IMR-90 (cell line): Measurements from ENCODE around the gene RUNX2. TPM values are rescaled to one million over a fixed set of nuclear protein-coding genes. Genes with fewer than 3 reads are reported as not detected.

Experiments
- ATAC-seq: fragments of 200-7000 bp; cut with Tn5 transposase; 2 replicates; pipeline ENCODE4 v1.9.1; 2020; ENCODE audit warnings: low read depth, mild to moderate bottlenecking, moderate library complexity
- BruUV-seq: library from RNA; stranded (reverse); fragments of 400-500 nt; replicated peaks from 2 replicates; lab custom pipeline; 2021; lab: Mats Ljungman, UMichigan
- CTCF ChIA-PET: fragments of 300-600 bp; formaldehyde crosslinking; extraction: SDS; loops from one replicate; lab custom pipeline; 2021; ENCODE audit warnings: antibody characterized with exemption; lab: Yijun Ruan, JAX
- POLR2A ChIA-PET: fragments of 300-600 bp; sonication (Branson Sonifier 250); formaldehyde crosslinking; loops from one replicate; lab custom pipeline; 2022; ENCODE audit warnings: antibody characterized with exemption; ENCODE audit not compliant: unreplicated experiment; lab: Charles Lee
- DNase-seq: peaks from one replicate; pipeline ENCODE4 v3.0.0; 2013
- H2AFZ ChIP-seq: replicated peaks from 2 replicates; pipeline ENCODE3; 2013; ENCODE audit warnings: low read length, mild to moderate bottlenecking; ENCODE audit not compliant: poor library complexity
- H2AK5ac ChIP-seq: 2 replicates; pipeline ENCODE4 v1.6.1; 2013; ENCODE audit warnings: low read depth, low read length, inconsistent platforms
- H2AK9ac ChIP-seq: replicated peaks from 2 replicates; pipeline ENCODE3; 2013; ENCODE audit warnings: mild to moderate bottlenecking, low read depth, low read length, moderate library complexity; ENCODE audit not compliant: poor library complexity
- H2BK120ac ChIP-seq: 2 replicates; pipeline ENCODE4 v1.6.1; 2013; ENCODE audit warnings: low read depth, low read length, inconsistent platforms
- H2BK15ac ChIP-seq: 3 replicates; pipeline ENCODE4 v1.6.1; 2013; ENCODE audit warnings: low read depth, low read length, inconsistent platforms
- H2BK20ac ChIP-seq: 2 replicates; pipeline ENCODE4 v1.6.1; 2013; ENCODE audit warnings: low read depth, mild to moderate bottlenecking, inconsistent platforms, low read length, moderate library complexity
- H2BK5ac ChIP-seq: 2 replicates; pipeline ENCODE4 v1.6.1; 2013; ENCODE audit warnings: mild to moderate bottlenecking, low read depth, low read length, inconsistent platforms; ENCODE audit not compliant: poor library complexity, severe bottlenecking
- H3K14ac ChIP-seq: replicated peaks from 2 replicates; pipeline ENCODE4 v1.6.1; 2013; ENCODE audit warnings: low read depth, low read length, inconsistent platforms
- H3K18ac ChIP-seq: 2 replicates; pipeline ENCODE4 v1.6.1; 2013; ENCODE audit warnings: low read depth, low read length, control low read depth
- H3K23ac ChIP-seq: 2 replicates; pipeline ENCODE4 v1.6.1; 2013; ENCODE audit warnings: low read depth, low read length, inconsistent platforms
- H3K27ac ChIP-seq: 2 replicates; pipeline ENCODE4 v1.5.1; 2013; ENCODE audit warnings: mild to moderate bottlenecking, control low read depth, low read length; ENCODE audit not compliant: insufficient read depth
- H3K27me3 ChIP-seq: 2 replicates; pipeline ENCODE4 v1.6.1; 2013; ENCODE audit warnings: low read length; ENCODE audit not compliant: control insufficient read depth, insufficient read depth
- H3K36me3 ChIP-seq: 2 replicates; pipeline ENCODE4 v1.6.1; 2013; ENCODE audit warnings: low read length, mixed read lengths; ENCODE audit not compliant: control insufficient read depth, insufficient read depth
- H3K4ac ChIP-seq: 2 replicates; pipeline ENCODE4 v1.6.1; 2013; ENCODE audit warnings: low read depth, low read length, inconsistent platforms
- H3K4me1 ChIP-seq: 2 replicates; pipeline ENCODE4 v1.6.1; 2013; ENCODE audit warnings: low read length, mixed read lengths; ENCODE audit not compliant: control insufficient read depth, insufficient read depth
- H3K4me2 ChIP-seq: 2 replicates; pipeline ENCODE4 v1.6.1; 2013; ENCODE audit warnings: low read depth, mild to moderate bottlenecking, control low read depth, low read length, moderate library complexity
- H3K4me3 ChIP-seq: 2 replicates; pipeline ENCODE4 v1.5.1; 2013; ENCODE audit warnings: low read depth, mild to moderate bottlenecking, control low read depth, low read length, moderate library complexity; ENCODE audit not compliant: insufficient read depth
- H3K56ac ChIP-seq: 2 replicates; pipeline ENCODE4 v1.6.1; 2013; ENCODE audit warnings: low read length, inconsistent platforms; ENCODE audit not compliant: insufficient read depth; ENCODE audit errors: extremely low read depth
- H3K79me1 ChIP-seq, 2 experiments: 2 replicates each; pipeline ENCODE4 v1.6.1; 2013; ENCODE audit warnings: low read length in 2 of 2, inconsistent platforms in 1 of 2, low read depth in 1 of 2
- H3K9ac ChIP-seq: 2 replicates; pipeline ENCODE4 v1.6.1; 2013; ENCODE audit warnings: low read depth, low read length, control low read depth
- H3K9me1 ChIP-seq: 2 replicates; pipeline ENCODE4 v1.6.1; 2013; ENCODE audit warnings: low read length, inconsistent platforms; ENCODE audit not compliant: insufficient read depth
- H3K9me3 ChIP-seq: 2 replicates; pipeline ENCODE4 v1.6.1; 2013; ENCODE audit warnings: low read length; ENCODE audit not compliant: control insufficient read depth, insufficient read depth
- H4K20me1 ChIP-seq: 2 replicates; pipeline ENCODE4 v1.6.1; 2013; ENCODE audit warnings: low read length, inconsistent platforms; ENCODE audit not compliant: insufficient read depth
- H4K5ac ChIP-seq: 2 replicates; pipeline ENCODE4 v1.6.1; 2013; ENCODE audit warnings: mild to moderate bottlenecking, low read depth, low read length, control low read depth
- H4K8ac ChIP-seq, 2 experiments: 2 replicates each; pipeline ENCODE4 v1.6.1; 2013; ENCODE audit warnings: low read depth in 2 of 2, low read length in 2 of 2, control low read depth in 1 of 2, inconsistent platforms in 1 of 2
- H4K91ac ChIP-seq: 2 replicates; pipeline ENCODE4 v1.6.1; 2013; ENCODE audit warnings: low read depth, low read length, inconsistent platforms; ENCODE audit not compliant: insufficient read depth
- BHLHE40 ChIP-seq: fragments of 150-350 bp; IDR thresholded peaks from 2 replicates; pipeline ENCODE4 v1.6.1; 2016; ENCODE audit warnings: mild to moderate bottlenecking, low read depth, low read length
- FOS ChIP-seq: fragments of 150-350 bp; IDR thresholded peaks from 2 replicates; pipeline ENCODE4 v1.6.1; 2016; ENCODE audit warnings: low read depth, low read length
- MAFK ChIP-seq: IDR thresholded peaks from 2 replicates; pipeline ENCODE4 v1.6.1; 2012; ENCODE audit warnings: low read depth, low read length, improper control_type of control experiment
- MAZ ChIP-seq: IDR thresholded peaks from 2 replicates; pipeline ENCODE4 v1.6.1; 2012; ENCODE audit warnings: low read depth, mild to moderate bottlenecking, low read length, improper control_type of control experiment, moderate library complexity, borderline replicate concordance
- NFE2L2 ChIP-seq: fragments of 150-350 bp; IDR thresholded peaks from 2 replicates; pipeline ENCODE4 v1.6.1; 2016; ENCODE audit warnings: low read depth, mild to moderate bottlenecking, low read length
- RFX5 ChIP-seq: IDR thresholded peaks from 2 replicates; pipeline ENCODE4 v1.8.0; 2012; ENCODE audit warnings: low read depth, mild to moderate bottlenecking, low read length, moderate library complexity
- SMC3 ChIP-seq: fragments of 150-350 bp; IDR thresholded peaks from 2 replicates; pipeline ENCODE4 v1.6.1; 2016; ENCODE audit warnings: low read depth, mild to moderate bottlenecking, antibody characterized with exemption, low read length, moderate library complexity
- dilution Hi-C: fragments of 300-500 bp; cut with HindIII; formaldehyde crosslinking; loops from one replicate; pipeline ENCODE4 v1.14.3; 2018; ENCODE audit warnings: low sequenced_read_pairs; ENCODE audit not compliant: unreplicated experiment
- in situ Hi-C: fragments of 300-500 bp; cut with MboI; formaldehyde crosslinking; loops from 3 replicates; pipeline ENCODE4 v1.14.3; 2019; ENCODE audit warnings: low sequenced_read_pairs, inconsistent platforms, mixed read lengths
- intact Hi-C: fragments of 100-400 bp; cut with micrococcal nuclease; formaldehyde crosslinking; loops from 2 replicates; pipeline ENCODE4 v1.10.0; 2022
- polyA plus RNA-seq, 3 experiments: library from polyadenylated mRNA; depleted of rRNA; stranded (reverse); fragments of >200 nt; gene quantifications; 2 replicates each; pipeline ENCODE4 v1.2.3, GENCODE V29; 2012; ENCODE audit warnings: low replicate concordance in 1 of 3
- total RNA-seq: library from RNA; depleted of rRNA; stranded (reverse); fragments of >200 nt; gene quantifications from 2 replicates; pipeline ENCODE4 v1.2.3, GENCODE V29; 2012

Gene RUNX2
- total and polyA plus RNA-seq, 2 of the 4 experiments (the other 2 are of a cell fraction): 2.3 to 4.7 TPM

GRCh38 chr6:45433533-45434380 is 105.6 kb downstream of the RUNX2 start (continued):
- TF ChIP-seq BHLHE40 (no peak), MAFK (no peak)

GRCh38 chr6:45434381-45434700 is 106.2 kb downstream of the RUNX2 start:
- no peak overlapping the region for H2BK5ac ChIP-seq
- H3K14ac ChIP-seq: no peak overlapping the region
- ChIA-PET POLR2A (no interaction called here), CTCF (no interaction called here)
- H2AFZ ChIP-seq: no peak overlapping the region
- ATAC-seq (no peak), DNase-seq (no peak)
- no peak overlapping the region for H4K91ac ChIP-seq
- H3K9ac ChIP-seq: no peak overlapping the region
- no peak for TF ChIP-seq FOS
- TF ChIP-seq RFX5: no peak
- no peak for TF ChIP-seq BHLHE40
- no peak for TF ChIP-seq SMC3
- TF ChIP-seq NFE2L2: no peak
- no peak for TF ChIP-seq MAZ
- no peak overlapping the region for H3K56ac ChIP-seq
- peaks cover 9% of the 10 kb centered on the region for H3K9me1 ChIP-seq
- dilution Hi-C loops: no loop called here
- no peak overlapping the region for H2BK120ac ChIP-seq
- H3K79me1 ChIP-seq: peaks cover 9 to 32% of the 10 kb centered on the region in 2 experiments
- BruUV-seq: no TSS peak
- H3K4ac ChIP-seq: no peak overlapping the region
- H2BK20ac ChIP-seq: no peak overlapping the region
- intact Hi-C loops: no loop called here
- in situ Hi-C loops: no loop called here
- no peak overlapping the region for H3K18ac ChIP-seq
- no peaks in the 10 kb centered on the region for H4K20me1 ChIP-seq
- no peak overlapping the region for H4K5ac ChIP-seq
- H3K9me3 ChIP-seq: no peaks in the 10 kb centered on the region
- no peak overlapping the region for H2AK5ac ChIP-seq
- no peak overlapping the region; the same call in 2 of the 3 replicates for H2BK15ac ChIP-seq
- no peaks in the 10 kb centered on the region for H3K27me3 ChIP-seq
- no peaks in the 10 kb centered on the region for H3K36me3 ChIP-seq
- no peak overlapping the region for H3K23ac ChIP-seq
- no peak overlapping the region for H4K8ac ChIP-seq
- H3K4me1 ChIP-seq: peaks cover 16% of the 10 kb centered on the region
- H3K27ac ChIP-seq: no peak overlapping the region
- no peak overlapping the region for H3K4me2 ChIP-seq
- no peak overlapping the region for H3K4me3 ChIP-seq
- no peak overlapping the region for H2AK9ac ChIP-seq
